OCI-LY3 (cell line): ENCODE data around the gene THRA.

Experiments used
- H2AFZ ChIP-seq: fragments of 200-600, 300-600 bp; shearing (Covaris generic); 2 replicates; pipeline ENCODE4 v1.6.0; 2014; ENCODE audit warnings: antibody characterized with exemption, low read depth, low read length
- H3K27ac ChIP-seq: fragments of 200-600, 300-600 bp; sonication (generic); 2 replicates; pipeline ENCODE4 v1.5.1; 2014; ENCODE audit warnings: mild to moderate bottlenecking, low read length, moderate library complexity, mixed read lengths
- H3K27me3 ChIP-seq: fragments of 200-600, 300-600 bp; sonication (generic); 2 replicates; pipeline ENCODE4 v1.6.1; 2014; ENCODE audit warnings: low read depth, low read length, mixed read lengths
- H3K36me3 ChIP-seq: fragments of 200-600, 300-600 bp; sonication (generic); replicated peaks from 2 replicates; pipeline ENCODE3; 2014; ENCODE audit warnings: low read depth, low read length, mixed read lengths
- H3K4me1 ChIP-seq: fragments of 300-600, 200-600 bp; sonication (generic); 2 replicates; pipeline ENCODE4 v1.6.1; 2014; ENCODE audit warnings: low read length, mixed read lengths
- H3K4me2 ChIP-seq: fragments of 200-600, 300-600 bp; sonication (generic); 2 replicates; pipeline ENCODE4 v1.6.1; 2014; ENCODE audit warnings: low read length, mixed read lengths
- H3K4me3 ChIP-seq: fragments of 300-600, 200-600 bp; sonication (generic); 2 replicates; pipeline ENCODE4 v1.5.1; 2014; ENCODE audit warnings: antibody characterized with exemption, mild to moderate bottlenecking, low read length, moderate library complexity
- H3K79me2 ChIP-seq: fragments of 300-600, 200-600 bp; shearing (Covaris generic); 2 replicates; pipeline ENCODE4 v1.6.1; 2014; ENCODE audit warnings: mild to moderate bottlenecking, low read length, mixed read lengths
- H3K9ac ChIP-seq: fragments of 300-600, 200-600 bp; shearing (Covaris generic); 2 replicates; pipeline ENCODE4 v1.6.0; 2014; ENCODE audit warnings: mild to moderate bottlenecking, low read length, moderate library complexity
- H3K9me3 ChIP-seq: fragments of 200-600, 300-600 bp; shearing (Covaris generic); 2 replicates; pipeline ENCODE4 v1.6.1; 2014; ENCODE audit warnings: low read length, mixed read lengths; ENCODE audit not compliant: insufficient read depth
- H4K20me1 ChIP-seq: fragments of 200-600, 300-600 bp; sonication (generic); 2 replicates; pipeline ENCODE4 v1.6.1; 2016; ENCODE audit warnings: low read length, mixed read lengths; ENCODE audit not compliant: insufficient read depth
- CTCF ChIP-seq: fragments of 200-600, 300-600 bp; sonication (generic); IDR thresholded peaks from 2 replicates; pipeline ENCODE4 v1.5.1; 2014; ENCODE audit warnings: antibody characterized with exemption, low read length, low read depth
- EZH2phosphoT487 ChIP-seq: fragments of 200-600 bp; shearing (Covaris generic); IDR thresholded peaks from 2 replicates; pipeline ENCODE4 v1.6.1; 2018; ENCODE audit warnings: antibody characterized with exemption, mixed run types, low read depth

Gene THRA

GRCh38 chr17:40103071-40103661 is 40.4 kb downstream of the THRA start:
- Histone ChIP-seq H2AFZ (no peak overlapping the region), H3K4me1 (peaks cover 88% of the 10 kb centered on the region), H3K36me3 (peaks cover 7% of the 10 kb centered on the region), H3K9ac (peak overlapping the region; percentile 17; the same call in 1 of the 2 replicates), H3K27me3 (peaks cover 10% of the 10 kb centered on the region), H3K4me2 (0 out of 2 replicates have a peak overlapping the region, but pooled peaks have one; percentile 14), H3K27ac (peak overlapping the region; percentile 20; the same call in 1 of the 2 replicates), H3K4me3 (no peak overlapping the region), H4K20me1 (no peaks in the 10 kb centered on the region), H3K79me2 (peaks cover 5% of the 10 kb centered on the region), H3K9me3 (no peaks in the 10 kb centered on the region)
- no peak for TF ChIP-seq CTCF
- TF ChIP-seq EZH2phosphoT487 = no peak

GRCh38 chr17:40103688-40104087 is 40.9 kb downstream of the THRA start:
- no peak for TF ChIP-seq EZH2phosphoT487
- no peak for TF ChIP-seq CTCF
- peak overlapping the region; percentile 20; the same call in 1 of the 2 replicates for H3K27ac ChIP-seq
- no peaks in the 10 kb centered on the region for H3K79me2 ChIP-seq
- H3K4me2 ChIP-seq = 0 out of 2 replicates have a peak overlapping the region, but pooled peaks have one; percentile 14
- H3K4me1 ChIP-seq = peaks cover 88% of the 10 kb centered on the region
- H4K20me1 ChIP-seq = no peaks in the 10 kb centered on the region
- H2AFZ ChIP-seq = no peak overlapping the region
- H3K4me3 ChIP-seq = no peak overlapping the region
- peaks cover 1% of the 10 kb centered on the region for H3K36me3 ChIP-seq
- no peaks in the 10 kb centered on the region for H3K9me3 ChIP-seq
- H3K9ac ChIP-seq = peak overlapping the region; percentile 17; the same call in 1 of the 2 replicates
- peaks cover 10% of the 10 kb centered on the region for H3K27me3 ChIP-seq

- Histone ChIP-seq H3K9me3 (no peaks in the 10 kb centered on the region), H3K9ac (no peak overlapping the region), H3K4me2 (0 out of 2 replicates have a peak overlapping the region, but pooled peaks have one; percentile 8), H3K27me3 (peaks cover 10% of the 10 kb centered on the region), H3K79me2 (no peaks in the 10 kb centered on the region), H4K20me1 (no peaks in the 10 kb centered on the region), H2AFZ (no peak overlapping the region), H3K4me3 (no peak overlapping the region), H3K36me3 (no peaks in the 10 kb centered on the region), H3K27ac (no peak overlapping the region), H3K4me1 (peaks cover 81% of the 10 kb centered on the region)
- no peak for TF ChIP-seq CTCF
- no peak for TF ChIP-seq EZH2phosphoT487
These were observed 42.1 kb downstream of the THRA start for GRCh38 chr17:40104594-40105486.
